Measurements from ENCODE around the gene SRI.
"Not testable (repeated sequence)": the region's sequence is repeated elsewhere in the genome, so short reads cannot be mapped to it uniquely, and the experiment has no call there.

Gene SRI

GRCh38 chr7:88219781-88220747 lies at the start of gene SRI:
Gene SRI (minus strand): TSS chr7:88220038. CDS start chr7:88220026, 12 bp downstream.
- DNase-seq: peak; percentile 76 to 81

- DNase-seq: peak in 1 of 2 experiments; percentile 9
Observed at GRCh38 chr7:88269586-88269985, 49.7 kb upstream of the SRI start.

GRCh38 chr7:88268858-88269257 lies 49.0 kb upstream of the SRI start:
- peak; percentile 82 to 90 for DNase-seq

GRCh38 chr7:88268051-88268450 lies 48.2 kb upstream of the SRI start:
- no peak for DNase-seq

- no peak for DNase-seq
Observed at GRCh38 chr7:88267421-88267820, 47.6 kb upstream of the SRI start.

- DNase-seq: peak in 1 of 2 experiments; percentile 20
Observed at GRCh38 chr7:88264987-88265386, 45.1 kb upstream of the SRI start.

GRCh38 chr7:88262562-88262961 lies 42.7 kb upstream of the SRI start:
- DNase-seq: no peak

- DNase-seq: no peak
Observed at GRCh38 chr7:88260719-88261118, 40.9 kb upstream of the SRI start.

- DNase-seq: no peak
Observed at GRCh38 chr7:88259656-88260380, 40.0 kb upstream of the SRI start.

- not testable (repeated sequence) for DNase-seq
Observed at GRCh38 chr7:88258296-88258695, 38.5 kb upstream of the SRI start.

GRCh38 chr7:88256906-88257305 lies 37.1 kb upstream of the SRI start:
- DNase-seq: no peak

- no peak for DNase-seq
Observed at GRCh38 chr7:88254721-88255424, 35.0 kb upstream of the SRI start.

- no peak for DNase-seq
Observed at GRCh38 chr7:88253640-88254039, 33.8 kb upstream of the SRI start.

- DNase-seq: no peak
Observed at GRCh38 chr7:88244258-88244657, 24.4 kb upstream of the SRI start.

- peak; percentile 65 to 68 for DNase-seq
Observed at GRCh38 chr7:88243345-88243909, 23.6 kb upstream of the SRI start.

GRCh38 chr7:88239852-88240251 lies 20.0 kb upstream of the SRI start:
- no peak for DNase-seq

- no peak for DNase-seq
Observed at GRCh38 chr7:88233828-88234227, 14.0 kb upstream of the SRI start.

GRCh38 chr7:88230646-88231045 lies 10.8 kb upstream of the SRI start:
- DNase-seq: no peak

- no peak for DNase-seq
Observed at GRCh38 chr7:88229302-88229995, 9.6 kb upstream of the SRI start.

- peak; percentile 33 to 42 for DNase-seq
Observed at GRCh38 chr7:88226886-88227516, 7.2 kb upstream of the SRI start.

GRCh38 chr7:88226201-88226600 lies 6.4 kb upstream of the SRI start:
- no peak for DNase-seq

Data from AML-193 (cell line).